NCI-H69 (cell line): ENCODE data around the gene ACSL3.
"Not testable (repeated sequence)": the region's sequence is repeated elsewhere in the genome, so short reads cannot be mapped to it uniquely, and the experiment has no call there.

Experiments
- DNase-seq: peaks from one replicate; lab custom pipeline; 2025; lab: John Stamatoyannopoulos, UW

The ACSL3 gene

DNA sequence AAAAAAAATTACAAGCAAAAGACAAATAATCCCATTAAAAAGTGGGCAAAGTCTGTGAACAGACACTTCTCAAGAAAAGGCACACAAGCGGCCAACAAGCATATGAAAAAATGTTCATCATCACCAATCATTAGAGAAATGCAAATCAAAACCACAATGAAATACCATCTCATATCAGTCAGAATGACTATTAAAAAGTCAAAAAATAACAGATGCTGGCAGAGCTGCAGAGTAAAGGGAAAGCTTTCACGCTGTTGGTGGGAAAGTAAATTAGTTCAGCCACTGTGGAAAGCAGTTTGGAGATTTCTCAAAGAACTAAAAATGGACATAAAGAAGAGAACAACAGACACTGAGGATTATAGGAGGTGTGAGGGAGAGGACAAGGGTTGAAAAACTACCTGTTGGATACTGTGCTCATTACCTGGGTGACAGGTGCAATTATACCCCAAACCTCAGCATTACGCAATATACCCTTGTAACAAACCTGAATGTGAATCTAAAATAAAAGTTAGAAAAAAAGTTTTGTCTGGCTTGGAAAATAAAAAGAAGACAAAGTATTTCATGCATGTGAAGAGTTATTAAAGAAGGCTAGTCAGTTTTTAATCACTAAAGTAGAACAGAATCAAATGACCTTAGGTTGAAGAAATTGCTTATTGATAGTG is 8.7 kb upstream of the ACSL3 start:
- no peak for DNase-seq

DNA sequence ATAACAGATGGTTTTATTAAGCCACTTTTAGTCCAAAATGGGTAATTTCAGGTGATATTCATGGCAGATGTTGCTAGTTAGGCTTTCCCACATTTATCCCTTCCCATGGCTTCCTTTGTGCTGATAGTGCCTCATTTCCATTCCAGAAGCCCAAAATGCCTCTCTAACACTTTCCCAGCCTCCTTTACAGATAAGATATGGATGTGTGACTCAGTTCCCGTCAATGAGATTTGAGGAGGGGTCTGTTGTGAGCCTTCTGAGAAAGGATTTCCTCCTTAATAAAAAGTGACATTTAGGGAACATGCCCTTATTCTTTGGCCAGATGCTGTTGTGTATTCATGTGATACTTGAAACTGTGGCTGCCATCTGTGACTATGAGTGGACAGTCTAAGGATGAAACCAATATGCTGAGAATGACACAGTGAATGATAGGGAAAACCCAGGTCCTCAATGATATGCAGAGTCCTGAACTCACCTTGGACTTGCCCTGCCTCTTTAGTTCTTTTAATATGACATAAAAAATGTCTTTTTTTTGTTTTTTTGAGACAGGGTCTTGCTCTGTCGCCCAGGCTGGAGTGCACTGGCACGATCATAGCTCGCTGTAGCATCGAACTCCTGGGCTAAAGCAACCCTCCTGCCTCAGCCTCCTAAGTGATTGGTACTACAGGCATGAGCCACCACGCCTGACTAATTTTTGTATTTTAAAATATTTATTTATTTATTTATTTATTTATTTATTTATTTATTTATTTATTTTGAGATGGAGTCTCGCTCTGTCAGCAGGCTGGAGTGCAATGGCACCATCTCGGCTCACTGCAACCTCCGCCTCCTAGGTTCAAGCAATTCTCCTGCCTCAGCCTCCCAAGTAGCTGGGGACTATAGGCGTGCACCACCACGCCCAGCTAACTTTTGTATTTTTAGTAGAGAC is 5.8 kb upstream of the ACSL3 start:
- peak; percentile 23 for DNase-seq

DNA sequence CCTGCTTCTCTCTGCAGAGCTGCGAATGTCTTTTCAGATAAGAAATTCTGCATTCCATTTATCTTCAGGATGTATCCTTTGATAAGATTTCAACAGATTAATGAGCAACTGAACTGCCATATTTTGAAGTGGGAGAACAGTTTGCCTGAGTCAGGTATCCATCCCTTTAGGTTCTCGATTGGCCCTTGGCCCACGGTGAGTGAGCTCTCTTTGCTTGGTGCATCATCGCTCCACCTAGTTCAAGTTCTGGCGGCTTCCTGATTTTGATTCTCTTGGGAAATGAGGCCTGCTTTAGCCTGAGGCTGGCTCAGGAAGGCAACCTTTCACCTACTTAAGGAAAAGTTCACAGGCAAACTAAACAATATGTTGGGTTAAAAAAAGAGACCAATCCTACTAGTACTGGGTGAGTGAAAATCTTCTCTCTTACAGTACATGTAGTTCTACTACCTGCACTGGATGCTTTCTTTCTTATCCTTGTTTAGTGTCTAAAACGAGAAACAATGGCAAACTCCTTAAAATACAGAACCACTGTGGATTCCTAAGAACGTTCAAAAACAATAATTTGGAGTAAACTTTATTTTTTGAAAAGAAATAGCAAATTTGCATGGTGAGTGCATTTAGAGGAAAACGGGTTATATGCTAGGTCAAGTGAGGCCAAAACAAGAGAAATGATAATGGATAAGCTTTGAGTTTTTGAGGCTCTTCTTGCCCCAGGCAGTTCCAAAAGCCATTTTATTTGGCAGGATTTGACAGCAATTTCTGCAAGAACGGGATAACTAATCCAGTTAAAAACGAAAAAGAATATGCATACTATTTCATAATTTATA is 837 bp upstream of the ACSL3 start:
- DNase-seq, result peak; percentile 38

DNA sequence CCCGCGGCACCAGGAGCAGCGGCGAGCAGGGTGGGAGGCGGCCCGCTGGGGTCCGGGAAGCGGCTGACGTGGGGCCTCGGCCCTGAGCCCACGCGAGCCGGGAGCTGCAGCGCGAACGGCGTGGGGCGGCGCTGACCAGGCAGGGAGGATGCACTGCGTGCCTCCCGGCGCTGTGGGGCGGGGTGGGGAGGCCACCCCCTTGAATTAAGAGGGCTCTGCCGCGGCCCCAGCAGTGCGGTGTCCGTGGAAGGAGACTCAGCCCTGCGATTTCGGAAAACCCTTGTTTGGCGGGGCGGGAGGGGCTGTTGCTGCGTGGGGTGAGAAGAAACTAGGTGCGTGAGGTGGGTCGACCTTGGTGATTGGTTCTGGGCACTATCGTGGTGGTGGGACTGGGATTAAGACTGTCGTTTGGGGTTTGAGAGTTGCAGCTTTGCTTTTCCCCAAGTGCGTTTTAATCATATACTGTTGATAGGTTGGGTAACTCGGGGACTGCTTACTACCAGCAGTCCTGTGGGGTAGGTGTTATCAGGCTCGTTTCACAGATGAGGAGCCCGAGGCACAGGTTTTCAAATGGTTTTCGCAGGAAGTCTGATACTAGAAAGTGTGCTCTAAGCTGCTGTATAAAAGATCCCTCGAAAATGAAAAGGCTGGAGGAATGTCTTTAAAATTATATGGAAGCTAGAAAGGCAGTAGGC is 722 bp downstream of the ACSL3 start:
- DNase-seq, result peak; percentile 55

DNA sequence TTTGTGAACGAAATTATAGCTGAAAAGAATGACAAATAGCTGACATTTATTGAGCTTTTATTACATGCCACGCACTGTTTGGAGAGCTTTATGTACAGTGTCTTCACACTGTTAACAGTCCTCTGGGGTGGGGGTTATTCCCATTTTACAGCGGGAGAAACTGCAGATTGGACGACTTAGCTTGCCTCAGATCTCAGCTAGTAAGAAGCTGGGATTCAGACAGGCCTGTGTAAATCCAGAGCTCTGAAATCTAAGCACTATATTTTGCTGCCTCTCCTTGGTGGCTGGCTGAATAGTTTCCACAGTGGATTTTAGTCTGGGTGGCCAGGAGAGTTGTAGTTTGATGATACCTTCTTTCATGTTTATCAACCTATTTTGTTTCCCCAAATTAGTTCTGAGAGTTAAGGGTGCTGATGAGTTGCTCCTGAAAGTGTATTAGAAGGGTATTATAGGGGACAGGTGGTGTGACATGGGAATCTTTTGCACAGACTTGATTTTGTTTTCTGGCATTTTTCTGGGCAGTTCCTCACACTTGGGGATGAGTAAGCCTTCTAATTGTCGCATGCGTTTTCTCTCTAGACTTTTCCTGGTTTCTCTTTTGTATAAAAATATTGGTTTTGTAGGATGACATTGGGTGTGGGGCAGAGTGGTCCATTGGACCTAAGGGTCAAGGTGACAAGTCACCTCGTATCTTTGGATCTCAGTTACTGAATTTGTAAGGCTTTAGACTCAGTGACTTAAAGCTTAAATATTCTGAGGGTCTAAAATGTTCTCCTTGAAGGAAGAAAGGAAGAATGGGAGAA is 1.5 kb downstream of the ACSL3 start:
- peak; percentile 44 for DNase-seq

DNA sequence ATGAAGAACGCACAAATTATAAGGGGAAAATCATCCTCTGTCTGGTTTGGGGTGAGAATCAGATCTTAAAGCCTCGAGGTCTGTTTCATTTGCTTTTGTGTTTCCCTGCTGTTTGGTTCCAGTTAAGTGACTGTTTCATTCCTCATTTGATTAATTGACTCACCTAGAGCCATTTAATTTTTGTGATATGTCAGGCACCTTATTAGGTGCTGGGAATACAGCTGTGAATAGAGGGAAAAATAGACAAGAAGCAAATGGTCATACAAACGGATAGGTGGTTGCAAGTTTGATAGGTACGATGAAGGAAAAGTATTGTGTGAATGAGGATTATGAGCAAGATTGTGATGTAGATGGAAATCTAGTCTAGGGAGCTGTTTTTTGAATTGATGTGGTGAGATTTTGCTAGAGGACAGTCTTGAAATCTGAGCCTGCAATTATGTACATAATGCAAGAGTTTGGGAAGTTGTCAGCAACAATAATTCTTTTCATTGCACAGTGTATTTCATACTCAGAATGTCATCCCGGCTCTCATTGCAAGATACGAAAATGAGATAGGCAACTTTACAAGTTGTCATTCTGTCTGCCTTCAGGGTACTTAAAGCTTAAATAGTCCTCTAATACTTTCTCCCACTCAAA is 2.2 kb downstream of the ACSL3 start:
- peak; percentile 46 for DNase-seq

DNA sequence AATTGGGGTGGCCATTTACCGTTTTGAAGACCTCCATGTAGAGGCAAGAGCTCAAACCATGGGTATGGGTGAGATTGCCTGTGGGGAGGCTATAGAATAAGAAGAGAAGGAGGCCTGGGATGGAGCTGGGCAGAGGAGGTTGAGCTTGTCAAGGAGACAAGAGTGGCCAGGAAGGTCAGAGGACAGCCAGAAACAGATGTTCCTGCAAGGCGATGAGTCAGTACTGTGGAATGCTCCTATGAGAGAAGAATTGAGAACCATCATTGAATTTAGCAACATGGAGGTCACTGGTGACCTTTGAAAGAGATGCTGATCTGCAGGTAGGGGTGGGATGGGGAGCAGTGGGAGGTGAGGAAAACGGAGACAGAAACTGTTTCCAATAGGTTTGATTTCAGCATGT is 3.5 kb downstream of the ACSL3 start:
- DNase-seq, result peak; percentile 19

DNA sequence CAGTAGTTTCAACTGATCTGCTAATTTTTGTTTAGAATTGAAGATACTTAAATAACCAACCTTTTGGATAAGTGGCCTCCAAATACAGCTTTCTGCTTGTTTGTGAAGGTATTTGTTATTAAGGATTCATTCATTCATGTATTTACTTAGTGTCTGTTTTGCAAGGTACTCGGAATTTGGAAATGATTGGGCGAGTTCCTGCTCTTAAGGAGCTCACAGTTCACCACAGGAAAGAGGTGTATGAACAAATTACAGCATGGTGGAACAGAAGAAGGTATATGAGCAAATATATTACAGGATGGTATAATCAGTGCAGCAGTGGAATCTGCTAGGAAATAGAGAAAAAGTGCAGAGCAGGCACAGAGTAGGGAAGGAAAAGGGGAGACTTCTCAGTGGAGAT is 4.5 kb downstream of the ACSL3 start:
- no peak for DNase-seq

DNA sequence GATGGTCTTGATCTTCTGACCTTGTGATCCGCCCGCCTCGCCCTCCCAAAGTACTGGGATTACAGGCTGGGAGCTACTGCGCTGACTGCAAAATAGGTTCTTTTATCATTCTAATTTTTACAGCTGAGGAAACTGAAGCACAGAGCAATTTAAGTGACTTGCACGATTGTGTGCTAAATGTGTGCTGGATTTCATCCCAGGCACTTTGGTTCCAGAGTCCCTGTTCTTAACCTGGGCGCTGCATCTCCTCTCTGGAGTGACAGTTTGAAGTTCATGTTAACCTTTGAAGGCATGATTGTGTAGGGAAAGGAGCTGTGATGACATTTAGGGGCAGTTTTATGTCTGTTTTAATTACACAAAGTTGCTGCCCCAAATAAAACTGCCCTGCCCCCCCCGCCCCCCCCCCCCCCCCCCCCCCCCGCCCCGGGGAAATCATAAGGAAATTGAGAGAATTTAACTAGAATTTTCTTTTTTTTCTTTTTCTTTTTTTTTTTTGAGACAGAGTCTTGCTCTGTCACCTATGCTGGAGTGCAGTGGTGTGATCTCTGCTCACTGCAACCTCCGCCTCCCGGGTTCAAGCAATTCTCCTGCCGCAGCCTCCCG is 5.6 kb downstream of the ACSL3 start:
- no peak for DNase-seq

DNA sequence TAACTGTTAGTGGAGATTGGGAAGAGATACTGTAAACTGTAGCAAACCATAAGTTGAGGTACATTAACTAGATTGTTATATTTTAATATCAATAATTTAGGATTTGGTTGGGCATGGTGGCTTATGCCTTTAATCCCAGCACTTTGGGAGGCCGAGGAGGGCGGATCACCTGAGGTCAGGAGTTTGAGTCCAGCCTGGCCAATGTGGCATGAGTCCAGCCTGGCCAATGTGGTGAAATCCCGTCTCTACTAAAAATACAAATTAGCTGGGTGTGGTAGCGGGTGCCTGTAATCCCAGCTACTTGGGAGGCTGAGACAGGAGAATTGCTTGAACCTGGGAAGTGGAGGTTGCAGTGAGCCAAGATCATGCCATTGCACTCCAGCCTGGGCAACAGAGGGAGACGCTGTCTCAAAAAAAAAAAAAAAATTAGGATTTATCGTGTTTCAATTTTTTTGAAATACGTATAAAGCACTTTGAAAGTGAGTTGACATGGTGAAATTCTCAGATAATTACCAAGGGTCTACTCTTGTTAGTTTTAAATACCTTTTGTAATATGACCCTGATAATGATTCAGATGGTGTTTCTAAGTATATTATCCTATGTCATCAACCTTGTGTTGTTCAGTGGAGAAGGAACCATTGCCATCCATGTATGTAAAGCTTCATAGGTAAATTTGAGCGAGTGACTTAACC is 7.9 kb downstream of the ACSL3 start:
- not testable (repeated sequence) for DNase-seq

DNA sequence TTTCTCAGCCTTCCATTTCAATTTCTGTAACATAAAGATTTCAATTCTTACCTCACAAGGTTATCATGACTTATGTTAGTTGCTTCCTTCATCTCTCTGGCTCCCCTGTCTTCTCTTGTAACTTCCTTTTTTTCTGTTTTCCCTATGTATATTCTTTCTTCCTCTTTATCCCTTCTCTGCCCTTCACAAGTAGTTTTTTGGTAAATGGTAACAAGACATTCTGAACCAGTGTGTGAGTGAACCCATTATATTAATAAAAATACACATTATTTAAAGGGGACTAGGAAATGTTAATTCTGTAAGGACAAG is 8.4 kb downstream of the ACSL3 start:
- DNase-seq, result no peak

DNA sequence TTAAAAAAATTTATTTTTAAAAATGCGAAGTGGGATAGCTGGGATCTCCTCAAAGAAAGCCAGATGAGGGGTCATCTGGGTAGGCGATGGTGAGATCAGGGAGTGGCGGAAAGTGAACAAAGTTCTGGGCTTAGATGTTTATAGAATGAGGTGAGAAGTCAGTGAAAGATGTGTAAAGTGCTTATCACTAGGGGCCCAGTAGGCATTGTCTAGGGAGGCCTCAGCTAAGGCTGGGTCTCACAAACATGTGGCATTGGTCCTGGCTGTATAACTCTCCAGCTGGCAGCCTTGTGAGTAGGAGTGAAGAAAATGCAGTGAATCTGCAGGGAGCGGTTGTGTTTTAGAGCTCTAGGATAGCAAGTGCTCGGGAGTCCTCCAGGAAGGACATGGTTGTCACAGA is 10.5 kb downstream of the ACSL3 start:
- no peak for DNase-seq

DNA sequence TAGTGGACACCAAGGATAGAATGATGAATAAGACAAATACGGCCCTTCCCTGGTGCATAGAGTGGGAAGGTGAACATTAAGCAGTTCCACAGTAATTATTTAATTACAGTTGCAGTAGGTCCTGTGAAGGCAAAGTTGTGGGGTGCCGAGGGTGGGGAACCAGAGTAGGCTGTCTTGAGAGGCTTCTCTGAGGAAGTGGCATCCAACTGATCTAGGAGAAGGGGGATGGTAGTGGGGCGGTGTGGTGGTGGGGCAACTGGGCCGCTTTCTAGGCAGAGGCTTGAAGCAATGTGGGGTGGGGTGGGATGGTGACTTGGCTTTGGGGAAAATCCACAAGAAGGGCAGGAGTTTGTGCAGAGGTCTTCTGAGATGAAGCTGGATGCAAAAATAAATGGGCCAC is 11.7 kb downstream of the ACSL3 start:
- no peak for DNase-seq

DNA sequence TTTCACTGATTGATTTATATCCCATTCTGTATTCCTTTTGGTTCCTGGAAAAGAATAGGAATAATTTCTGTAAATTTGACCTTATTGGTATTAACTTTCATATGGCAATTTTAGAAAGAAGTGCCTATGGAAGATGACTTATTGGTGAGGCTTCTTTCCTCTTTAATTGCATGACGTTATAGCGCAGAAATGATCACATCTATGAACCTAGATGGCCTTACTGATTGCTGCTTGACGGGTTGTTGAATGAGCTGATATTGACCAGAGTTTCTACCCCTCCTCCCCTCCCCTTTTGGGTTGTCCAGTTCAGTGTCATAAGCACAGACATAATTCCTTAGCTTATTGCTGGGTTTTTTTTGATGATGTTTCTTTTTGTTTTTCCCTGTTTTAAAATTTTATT is 14.6 kb downstream of the ACSL3 start:
- no peak for DNase-seq

DNA sequence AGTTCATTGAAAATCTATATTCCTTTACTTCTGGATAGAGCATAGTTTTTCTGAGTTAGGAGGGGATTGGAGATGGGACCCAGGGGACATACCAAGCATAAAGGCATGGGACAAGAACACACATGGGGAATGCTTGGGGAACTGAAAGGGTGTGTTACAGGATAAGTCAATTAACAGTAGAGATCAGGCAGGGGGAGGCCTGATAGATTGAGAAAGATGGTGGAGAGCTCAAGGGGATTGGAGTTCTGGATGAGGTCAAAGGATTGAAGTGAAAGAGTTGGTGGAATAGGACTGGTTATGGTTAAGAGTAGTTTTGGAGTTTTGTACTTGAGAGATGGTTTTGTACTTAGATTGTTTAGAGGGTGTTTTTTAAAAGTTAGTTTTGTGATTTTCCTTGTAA is 16.1 kb downstream of the ACSL3 start:
- DNase-seq, result no peak

DNA sequence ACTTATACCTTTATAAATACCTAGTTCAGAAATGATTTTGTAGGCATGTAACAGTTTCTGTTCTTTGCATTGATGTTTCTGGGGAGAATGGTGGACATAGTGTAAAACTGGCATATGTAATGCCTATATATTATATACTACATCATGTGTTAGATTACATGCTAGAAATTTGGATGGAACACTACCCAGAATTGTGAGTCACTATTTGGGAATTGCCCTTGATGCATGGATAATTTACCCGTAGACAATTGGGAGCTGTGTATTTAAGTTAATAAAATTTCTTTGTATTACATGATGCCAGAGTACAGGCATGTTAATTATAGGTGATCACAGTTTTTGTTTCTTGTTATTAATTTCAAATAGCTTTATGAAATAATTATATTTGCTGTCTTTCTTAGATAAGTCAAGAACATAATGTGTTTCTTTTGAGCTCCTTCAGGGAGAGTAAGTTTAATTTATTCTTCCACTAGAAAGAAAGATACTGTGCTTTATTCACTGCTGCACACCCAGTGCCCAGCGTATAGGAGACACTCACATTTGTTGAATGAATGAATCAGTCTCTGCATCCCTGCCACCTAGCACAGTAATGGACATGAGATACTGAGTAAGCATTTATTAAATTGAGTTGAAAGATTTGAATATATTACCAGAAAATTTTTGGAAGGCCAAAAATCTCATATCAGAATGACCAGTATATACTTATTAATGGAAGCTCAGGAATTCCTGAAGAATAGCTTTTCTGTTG is 16.9 kb downstream of the ACSL3 start:
- no peak for DNase-seq

DNA sequence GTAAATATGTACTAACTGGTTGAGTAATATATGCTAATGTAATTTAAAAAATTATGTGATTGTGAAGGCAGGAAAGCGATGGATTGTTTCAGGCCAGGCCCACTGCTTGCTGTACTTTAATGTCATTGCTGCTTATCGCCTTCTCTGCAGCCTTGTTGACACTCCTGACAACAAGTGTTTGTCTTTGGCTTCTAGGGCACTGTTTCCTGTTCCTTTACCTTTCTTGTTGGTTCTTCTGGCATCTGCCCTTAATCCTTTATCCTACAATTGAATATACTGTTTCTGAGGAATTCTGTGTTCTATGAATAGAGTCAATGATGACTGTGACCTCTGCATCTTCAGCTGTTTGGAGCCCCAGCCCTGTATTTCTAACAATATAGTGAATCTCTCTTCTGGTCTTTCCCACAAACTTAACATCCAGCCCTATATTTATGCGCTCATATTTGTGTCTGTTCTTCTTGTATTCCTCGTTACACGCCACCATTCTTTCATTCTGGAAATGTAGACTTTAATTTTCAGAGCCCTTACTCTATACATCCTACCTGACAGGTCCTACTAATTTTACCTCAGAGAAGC is 17.6 kb downstream of the ACSL3 start:
- no peak for DNase-seq

DNA sequence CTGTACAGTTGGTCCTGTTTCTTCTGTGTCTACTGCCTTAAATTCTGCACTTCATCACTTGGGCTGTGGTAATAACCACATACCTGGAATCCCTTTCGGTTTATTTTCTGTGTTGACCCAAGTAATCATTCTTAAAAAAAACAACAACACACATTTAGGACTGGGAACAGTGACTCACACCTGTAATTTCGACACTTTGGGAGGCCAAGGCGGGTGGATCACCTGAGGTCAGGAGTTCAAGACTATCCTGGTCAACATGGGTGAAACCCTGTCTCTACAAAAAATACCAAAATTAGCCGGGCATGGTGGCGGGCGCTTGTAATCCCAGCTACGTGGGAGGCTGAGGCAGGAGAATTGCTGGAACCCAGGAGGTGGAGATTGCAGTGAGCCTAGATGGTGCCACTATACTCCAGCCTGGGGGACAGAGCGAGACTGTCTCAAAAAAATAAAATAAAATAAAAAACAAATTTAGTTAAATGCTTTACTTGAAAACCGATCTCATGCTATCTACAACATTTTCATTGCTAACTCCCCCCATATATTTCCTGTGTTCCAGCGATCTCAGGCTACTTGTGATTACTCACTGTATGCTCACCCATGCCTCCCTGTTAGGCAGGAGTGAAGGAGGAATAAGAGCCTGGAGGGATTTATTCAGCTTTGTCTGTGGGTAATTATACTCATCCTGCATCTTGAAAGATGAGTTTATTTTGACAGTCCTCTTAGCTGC is 18.2 kb downstream of the ACSL3 start:
- DNase-seq, result peak; percentile 26
